Mucosa of descending colon (tissue), 3 donors: ENCODE results near the gene GAD1. TPM values are rescaled to one million over a fixed set of nuclear protein-coding genes. Genes with fewer than 3 reads are reported as not detected.
A peak's percentile ranks its signal among the peaks of the same experiment; 100 is the strongest.

ENCODE experiments used
- ATAC-seq: fragments of 200-7000 bp; cut with Tn5 transposase; one replicate; pipeline ENCODE4 v1.9.1; 2020; ENCODE audit warnings: mild to moderate bottlenecking, moderate library complexity
- DNase-seq, 3 donors: peaks; one replicate each; pipeline ENCODE4 v3.0.0-alpha.2; 2020
- H3K36me3 ChIP-seq: fragments of 200-600 bp; one replicate; pipeline ENCODE4 v1.8.0; 2021; ENCODE audit warnings: low read depth, mild to moderate bottlenecking
- H3K4me1 ChIP-seq: fragments of 200-600 bp; one replicate; pipeline ENCODE4 v1.8.0; 2021; ENCODE audit warnings: low read depth, mild to moderate bottlenecking
- H3K4me3 ChIP-seq: fragments of 200-600 bp; one replicate; pipeline ENCODE4 v1.8.0; 2021; ENCODE audit warnings: mild to moderate bottlenecking
- H3K9me3 ChIP-seq: fragments of 200-600 bp; one replicate; pipeline ENCODE4 v1.8.0; 2021; ENCODE audit warnings: mild to moderate bottlenecking
- CTCF ChIP-seq: fragments of 200-600 bp; IDR thresholded peaks from one replicate; pipeline ENCODE4 v1.8.0; 2022; ENCODE audit warnings: antibody characterized with exemption, mild to moderate bottlenecking
- intact Hi-C, 2 donors: fragments of 100-400 bp; cut with DNase I in 1 of 2; cut with micrococcal nuclease in 1 of 2; formaldehyde crosslinking; loops; one replicate each; pipeline versions ENCODE4 v1.11.0 to v1.11.1; 2022; cut with DNase I, micrococcal nuclease
- total RNA-seq, 3 donors: library from RNA; stranded (reverse); fragmentation: NEBNext Ultra II Directional in 2 of 3; extraction: Animal tissue kit (Norgen Biotek cat#: 25700) in 2 of 3; gene quantifications; one replicate each; pipeline versions ENCODE4 v1.2.1 to v1.2.4, GENCODE V29; 2021 to 2023
- donor health status: DM: no; HTN: no; CAD: no; lungs with moderate emphysema.
- donor health status: DM: no; HTN: no; CAD: no.
- donor health status: DM: no; HTN: yes; CAD: no.

Gene GAD1
- total RNA-seq, 3 donors from 2014 or later, result 0.58 TPM; not detected in 2

- Histone ChIP-seq H3K9me3 (no peaks in the 10 kb centered on the region), H3K4me1 (peaks cover 50% of the 10 kb centered on the region), H3K4me3 (no peak overlapping the region), H3K36me3 (no peaks in the 10 kb centered on the region)
- no peak for DNase-seq
- no peak for TF ChIP-seq CTCF
- intact Hi-C loops, result loop anchor here (10.0 kb wide), 3 partner anchors 425 to 585 kb away; no protein-coding TSS in a partner anchor
- ATAC-seq, result no peak
Observed at GRCh38 chr2:170819680-170820664, 3.3 kb downstream of the GAD1 start.

DNA sequence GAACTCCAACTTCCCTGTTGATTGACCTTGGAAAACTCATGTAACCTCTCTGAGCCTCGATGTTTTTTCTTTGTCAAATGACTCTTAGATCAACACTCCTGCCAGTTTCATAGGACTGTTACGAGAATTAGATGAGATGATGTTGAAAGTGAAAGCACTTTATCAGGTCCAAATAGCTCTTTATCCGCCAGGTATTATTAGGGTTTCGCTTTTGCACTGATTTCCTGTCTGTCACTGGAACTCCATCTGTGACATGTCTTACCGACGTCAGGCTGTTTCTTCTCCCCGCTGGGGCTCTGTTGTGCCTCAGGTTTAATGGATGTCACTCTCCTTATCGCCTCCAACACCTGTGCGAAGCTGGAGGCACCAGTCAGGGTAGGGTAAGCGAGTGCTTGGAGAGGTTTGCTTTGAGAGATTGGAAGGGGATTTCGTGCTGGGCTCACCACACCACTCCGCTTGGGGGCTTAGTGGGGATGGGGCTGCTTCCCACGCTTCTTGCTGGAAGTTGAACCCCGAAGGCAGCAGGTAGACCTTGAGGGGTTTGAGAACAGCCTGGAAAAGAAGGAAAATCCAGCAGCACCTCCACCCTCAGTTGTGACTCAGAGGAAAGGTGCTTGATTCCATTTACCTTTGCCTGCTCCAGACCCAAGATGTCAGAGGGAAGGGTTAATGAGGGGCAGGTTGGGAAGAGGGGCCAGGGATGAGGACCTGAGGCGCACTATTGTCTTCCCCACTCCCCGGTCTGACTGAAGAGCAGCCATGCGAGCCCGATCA is 4.3 kb downstream of the GAD1 start:
- no peak for TF ChIP-seq CTCF
- peaks cover 49% of the 10 kb centered on the region for H3K4me1 ChIP-seq
- ATAC-seq, result no peak
- no peaks in the 10 kb centered on the region for H3K9me3 ChIP-seq
- DNase-seq, result no peak
- intact Hi-C loops, result no loop called here
- H3K4me3 ChIP-seq, result no peak overlapping the region
- H3K36me3 ChIP-seq, result no peaks in the 10 kb centered on the region

- ATAC-seq (no peak), DNase-seq (no peak)
- no peak for TF ChIP-seq CTCF
- H3K4me3 ChIP-seq, result no peak overlapping the region
- intact Hi-C loops, result no loop called here
- peaks cover 41% of the 10 kb centered on the region for H3K4me1 ChIP-seq
- H3K36me3 ChIP-seq, result no peaks in the 10 kb centered on the region
- no peaks in the 10 kb centered on the region for H3K9me3 ChIP-seq
Observed at GRCh38 chr2:170821531-170822289, 5.0 kb downstream of the GAD1 start.

GRCh38 chr2:170822290-170823087 is 5.8 kb downstream of the GAD1 start:
- peak; percentile 17 for ATAC-seq
- H3K9me3 ChIP-seq, result no peaks in the 10 kb centered on the region
- no peaks in the 10 kb centered on the region for H3K36me3 ChIP-seq
- TF ChIP-seq CTCF, result no peak
- H3K4me3 ChIP-seq, result no peak overlapping the region
- intact Hi-C loops, result no loop called here
- H3K4me1 ChIP-seq, result peaks cover 33% of the 10 kb centered on the region
- peak in 1 of 3 donors; percentile 28 for DNase-seq
